Right lobe of liver (tissue), 4 donors: ENCODE measurements around the gene MICU1.

Experiments used
- POLR2A ChIP-seq: fragments of 450-650 bp; IDR thresholded peaks from one replicate; pipeline ENCODE4 v1.6.1; 2017; ENCODE audit warnings: antibody characterized with exemption, mild to moderate bottlenecking
- TF ChIP-seq, protein P1 (sequence below), 4 donors: fragments of 200-600 bp in 3 of 4; fragments of 450-650 bp in 1 of 4; IDR thresholded peaks; one replicate each; pipeline versions ENCODE4 v1.5.1 to v1.8.0; 2016 to 2022; ENCODE audit warnings: antibody characterized with exemption in 4 of 4, mild to moderate bottlenecking in 2 of 4
- donor health status: DM: no; HTN: no; CAD: no.
- donor health status: DM: no; HTN: no; CAD: no.
- donor health status: DM: no; HTN: yes; CAD: no.

DNA sequence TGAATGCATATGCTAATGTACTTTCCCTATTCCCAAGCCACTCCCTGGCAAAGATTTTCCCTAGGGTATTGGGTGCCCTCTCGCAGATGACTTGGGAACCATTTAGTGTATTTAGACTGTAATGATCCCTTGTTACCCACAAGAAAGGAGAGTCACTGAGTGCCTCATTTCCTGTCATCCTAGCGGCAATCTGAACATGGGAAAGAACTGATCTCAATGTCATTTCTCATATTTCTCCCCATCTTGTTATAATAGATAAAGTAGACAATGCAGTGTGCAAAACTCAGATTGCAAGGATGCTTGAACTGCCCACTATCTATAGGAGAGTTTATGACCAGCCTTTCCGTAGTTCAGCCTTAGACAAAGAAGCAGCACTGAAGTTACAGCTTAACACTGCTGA lies 123.3 kb downstream of the MICU1 start:
- TF ChIP-seq, protein P1, sequence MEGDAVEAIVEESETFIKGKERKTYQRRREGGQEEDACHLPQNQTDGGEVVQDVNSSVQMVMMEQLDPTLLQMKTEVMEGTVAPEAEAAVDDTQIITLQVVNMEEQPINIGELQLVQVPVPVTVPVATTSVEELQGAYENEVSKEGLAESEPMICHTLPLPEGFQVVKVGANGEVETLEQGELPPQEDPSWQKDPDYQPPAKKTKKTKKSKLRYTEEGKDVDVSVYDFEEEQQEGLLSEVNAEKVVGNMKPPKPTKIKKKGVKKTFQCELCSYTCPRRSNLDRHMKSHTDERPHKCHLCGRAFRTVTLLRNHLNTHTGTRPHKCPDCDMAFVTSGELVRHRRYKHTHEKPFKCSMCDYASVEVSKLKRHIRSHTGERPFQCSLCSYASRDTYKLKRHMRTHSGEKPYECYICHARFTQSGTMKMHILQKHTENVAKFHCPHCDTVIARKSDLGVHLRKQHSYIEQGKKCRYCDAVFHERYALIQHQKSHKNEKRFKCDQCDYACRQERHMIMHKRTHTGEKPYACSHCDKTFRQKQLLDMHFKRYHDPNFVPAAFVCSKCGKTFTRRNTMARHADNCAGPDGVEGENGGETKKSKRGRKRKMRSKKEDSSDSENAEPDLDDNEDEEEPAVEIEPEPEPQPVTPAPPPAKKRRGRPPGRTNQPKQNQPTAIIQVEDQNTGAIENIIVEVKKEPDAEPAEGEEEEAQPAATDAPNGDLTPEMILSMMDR (IDR thresholded peaks at IDR 0.05): no peak
- no peak for TF ChIP-seq POLR2A
